ENCODE data around the gene LRRIQ1.
"Not testable (repeated sequence)": the region's sequence is repeated elsewhere in the genome, so short reads cannot be mapped to it uniquely, and the experiment has no call there.

LRRIQ1 gene

GRCh38 chr12:85224339-85224738 is 188.2 kb downstream of the LRRIQ1 start:
- not testable (repeated sequence) for DNase-seq

- no peak for DNase-seq
These were observed 189.3 kb downstream of the LRRIQ1 start for GRCh38 chr12:85225501-85225900.

- no peak for DNase-seq
These were observed 201.2 kb downstream of the LRRIQ1 start for GRCh38 chr12:85237327-85237726.

GRCh38 chr12:85244561-85244960 is 208.4 kb downstream of the LRRIQ1 start:
- no peak for DNase-seq

- DNase-seq = no peak
These were observed 217.7 kb downstream of the LRRIQ1 start for GRCh38 chr12:85253853-85254252.

- no peak for DNase-seq
These were observed 221.5 kb downstream of the LRRIQ1 start for GRCh38 chr12:85257671-85258070.

- DNase-seq = no peak
These were observed 224.3 kb downstream of the LRRIQ1 start for GRCh38 chr12:85260447-85260846.

- no peak for DNase-seq
These were observed 224.7 kb downstream of the LRRIQ1 start for GRCh38 chr12:85260896-85261295.

GRCh38 chr12:85266356-85266755 is 230.2 kb downstream of the LRRIQ1 start:
- no peak for DNase-seq

GRCh38 chr12:85273381-85274314 is 237.5 kb downstream of the LRRIQ1 start:
- no peak for DNase-seq

- DNase-seq = no peak
These were observed 238.1 kb downstream of the LRRIQ1 start for GRCh38 chr12:85274315-85274651.

GRCh38 chr12:85275374-85275773 is 239.2 kb downstream of the LRRIQ1 start:
- DNase-seq = no peak

GRCh38 chr12:85277191-85277590 is 241.0 kb downstream of the LRRIQ1 start:
- no peak for DNase-seq

- DNase-seq = no peak
These were observed 241.9 kb downstream of the LRRIQ1 start for GRCh38 chr12:85277900-85278597.

- no peak for DNase-seq
These were observed 242.7 kb downstream of the LRRIQ1 start for GRCh38 chr12:85278598-85279448.

- DNase-seq = no peak
These were observed 243.5 kb downstream of the LRRIQ1 start for GRCh38 chr12:85279449-85280164.

- peak; percentile 3 for DNase-seq
These were observed 244.2 kb downstream of the LRRIQ1 start, which contains the start of gene ALX1 for GRCh38 chr12:85280165-85280983. ALX1 (plus strand) TSS chr12:85280220; CDS start chr12:85280262, 42 bp downstream.

GRCh38 chr12:85280984-85281630 is 245.0 kb downstream of the LRRIQ1 start:
- no peak for DNase-seq

GRCh38 chr12:85281636-85282312 is 245.6 kb downstream of the LRRIQ1 start:
- no peak for DNase-seq

GRCh38 chr12:85283560-85283959 is 247.4 kb downstream of the LRRIQ1 start:
- no peak for DNase-seq
